Dendritic cell treated with granulocyte-macrophage colony-stimulating factor and Interleukin-4, amounts not matched to agents 40 ng/mL and 50 ng/mL, for 4 days (primary cell): ENCODE data around the gene RFX7.

ENCODE experiments used
- H3K27ac Mint-ChIP-seq: one replicate; pipeline ENCODE4 v1.8.0; 2022; ENCODE audit warnings: mild to moderate bottlenecking, mixed read lengths
- H3K27me3 Mint-ChIP-seq: one replicate; pipeline ENCODE4 v1.8.0; 2022; ENCODE audit warnings: mild to moderate bottlenecking, mixed read lengths
- H3K36me3 Mint-ChIP-seq: one replicate; pipeline ENCODE4 v1.8.0; 2022; ENCODE audit warnings: low read depth, mixed read lengths
- H3K4me1 Mint-ChIP-seq: one replicate; pipeline ENCODE4 v1.8.0; 2022; ENCODE audit warnings: low read depth, mixed read lengths
- H3K4me3 Mint-ChIP-seq: one replicate; pipeline ENCODE4 v1.8.0; 2022; ENCODE audit warnings: mild to moderate bottlenecking, moderate library complexity, mixed read lengths
- H3K9me3 Mint-ChIP-seq: one replicate; pipeline ENCODE4 v1.8.0; 2022; ENCODE audit warnings: mixed read lengths
- intact Hi-C: fragments of 100-400 bp; cut with micrococcal nuclease; formaldehyde crosslinking; loops from one replicate; pipeline ENCODE4 v1.15.0; 2022

RFX7 gene

GRCh38 chr15:56052395-56053045, 191.2 kb downstream of the RFX7 start:
- H3K27me3 Mint-ChIP-seq, result peaks cover 1% of the 10 kb centered on the region
- no peaks in the 10 kb centered on the region for H3K36me3 Mint-ChIP-seq
- intact Hi-C loops, result no loop called here
- H3K4me1 Mint-ChIP-seq, result no peaks in the 10 kb centered on the region
- H3K9me3 Mint-ChIP-seq, result no peaks in the 10 kb centered on the region
- no peak overlapping the region for H3K4me3 Mint-ChIP-seq
- H3K27ac Mint-ChIP-seq, result no peak overlapping the region

DNA sequence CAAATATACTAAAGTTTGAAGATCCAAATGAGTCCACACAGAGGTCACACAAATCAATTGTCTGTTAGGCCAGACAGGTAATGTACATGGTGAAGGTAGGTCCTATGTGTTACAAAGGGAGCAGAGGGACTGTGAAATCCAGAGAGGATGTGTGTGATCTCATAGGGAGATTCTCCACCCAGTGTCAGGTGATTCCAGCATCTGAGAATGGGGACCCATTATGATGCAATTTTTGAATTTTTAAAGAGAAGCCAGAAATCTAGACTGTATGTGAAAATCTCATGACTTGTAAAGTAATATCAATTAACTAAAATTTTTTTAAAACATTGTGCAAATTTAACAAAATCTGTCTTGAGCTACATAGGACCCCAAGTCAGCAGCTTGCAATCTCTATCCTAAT, 192.0 kb downstream of the RFX7 start:
- H3K4me3 Mint-ChIP-seq, result no peak overlapping the region
- intact Hi-C loops, result no loop called here
- no peaks in the 10 kb centered on the region for H3K4me1 Mint-ChIP-seq
- H3K9me3 Mint-ChIP-seq, result no peaks in the 10 kb centered on the region
- no peak overlapping the region for H3K27ac Mint-ChIP-seq
- peaks cover 1% of the 10 kb centered on the region for H3K27me3 Mint-ChIP-seq
- H3K36me3 Mint-ChIP-seq, result no peaks in the 10 kb centered on the region

GRCh38 chr15:56049577-56049976, 194.1 kb downstream of the RFX7 start:
- H3K27me3 Mint-ChIP-seq, result peaks cover 1% of the 10 kb centered on the region
- no peak overlapping the region for H3K4me3 Mint-ChIP-seq
- H3K4me1 Mint-ChIP-seq, result no peaks in the 10 kb centered on the region
- intact Hi-C loops, result no loop called here
- H3K9me3 Mint-ChIP-seq, result no peaks in the 10 kb centered on the region
- no peaks in the 10 kb centered on the region for H3K36me3 Mint-ChIP-seq
- no peak overlapping the region for H3K27ac Mint-ChIP-seq

GRCh38 chr15:56047354-56047753, 196.3 kb downstream of the RFX7 start:
- intact Hi-C loops, result no loop called here
- Mint-ChIP-seq H3K4me1 (no peaks in the 10 kb centered on the region), H3K4me3 (no peak overlapping the region), H3K9me3 (no peaks in the 10 kb centered on the region), H3K36me3 (no peaks in the 10 kb centered on the region), H3K27me3 (peaks cover 1% of the 10 kb centered on the region), H3K27ac (no peak overlapping the region)

GRCh38 chr15:56045068-56045748, 198.5 kb downstream of the RFX7 start:
- no peak overlapping the region for H3K4me3 Mint-ChIP-seq
- no peaks in the 10 kb centered on the region for H3K36me3 Mint-ChIP-seq

GRCh38 chr15:56042982-56043980, 200.4 kb downstream of the RFX7 start:
- H3K27ac Mint-ChIP-seq, result no peak overlapping the region
- no peaks in the 10 kb centered on the region for H3K4me1 Mint-ChIP-seq
- no peak overlapping the region for H3K4me3 Mint-ChIP-seq
- H3K9me3 Mint-ChIP-seq, result no peaks in the 10 kb centered on the region
- intact Hi-C loops, result no loop called here
- no peaks in the 10 kb centered on the region for H3K36me3 Mint-ChIP-seq
- H3K27me3 Mint-ChIP-seq, result no peaks in the 10 kb centered on the region

More at GRCh38 chr15:56045068-56045748, 198.5 kb downstream of the RFX7 start:
- Mint-ChIP-seq H3K27me3 (peaks cover 1% of the 10 kb centered on the region), H3K27ac (no peak overlapping the region), H3K4me1 (no peaks in the 10 kb centered on the region), H3K9me3 (no peaks in the 10 kb centered on the region)
- intact Hi-C loops, result no loop called here

GRCh38 chr15:56042498-56042897, 201.2 kb downstream of the RFX7 start:
- H3K36me3 Mint-ChIP-seq, result no peaks in the 10 kb centered on the region
- H3K4me1 Mint-ChIP-seq, result no peaks in the 10 kb centered on the region
- no peaks in the 10 kb centered on the region for H3K27me3 Mint-ChIP-seq
- H3K27ac Mint-ChIP-seq, result no peak overlapping the region
- H3K9me3 Mint-ChIP-seq, result no peaks in the 10 kb centered on the region
- no peak overlapping the region for H3K4me3 Mint-ChIP-seq
- intact Hi-C loops, result no loop called here

- H3K4me3 Mint-ChIP-seq, result no peak overlapping the region
- H3K27me3 Mint-ChIP-seq, result no peaks in the 10 kb centered on the region
- no peak overlapping the region for H3K27ac Mint-ChIP-seq
- H3K36me3 Mint-ChIP-seq, result no peaks in the 10 kb centered on the region
- intact Hi-C loops, result no loop called here
- no peaks in the 10 kb centered on the region for H3K9me3 Mint-ChIP-seq
- no peaks in the 10 kb centered on the region for H3K4me1 Mint-ChIP-seq
Measured at GRCh38 chr15:56042031-56042430, 201.6 kb downstream of the RFX7 start.

GRCh38 chr15:56040081-56041035, 203.3 kb downstream of the RFX7 start:
- no peaks in the 10 kb centered on the region for H3K27me3 Mint-ChIP-seq
- H3K27ac Mint-ChIP-seq, result no peak overlapping the region
- intact Hi-C loops, result no loop called here
- no peaks in the 10 kb centered on the region for H3K36me3 Mint-ChIP-seq
- H3K9me3 Mint-ChIP-seq, result no peaks in the 10 kb centered on the region
- H3K4me1 Mint-ChIP-seq, result no peaks in the 10 kb centered on the region
- no peak overlapping the region for H3K4me3 Mint-ChIP-seq

DNA sequence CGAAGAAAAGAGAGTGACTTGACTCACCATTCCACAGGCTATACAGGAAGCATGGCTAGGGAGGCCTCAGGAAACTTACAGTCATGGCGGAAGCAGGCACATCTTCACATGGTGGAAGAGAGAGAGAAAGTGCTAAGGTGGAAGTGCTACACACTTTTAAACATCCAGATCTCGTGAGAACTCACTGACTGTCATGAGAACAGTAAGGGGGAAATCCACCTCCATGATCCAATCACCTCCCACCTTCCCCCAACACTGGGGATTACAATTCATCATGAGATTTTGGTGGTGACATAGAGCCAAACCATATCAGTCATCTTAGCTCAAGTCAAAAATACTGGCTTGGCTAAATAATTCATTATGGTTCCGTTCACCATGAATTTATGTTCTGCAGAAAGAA, 205.0 kb downstream of the RFX7 start:
- no peaks in the 10 kb centered on the region for H3K27me3 Mint-ChIP-seq
- intact Hi-C loops, result no loop called here
- no peaks in the 10 kb centered on the region for H3K4me1 Mint-ChIP-seq
- H3K27ac Mint-ChIP-seq, result no peak overlapping the region
- no peaks in the 10 kb centered on the region for H3K9me3 Mint-ChIP-seq
- H3K4me3 Mint-ChIP-seq, result no peak overlapping the region
- H3K36me3 Mint-ChIP-seq, result no peaks in the 10 kb centered on the region

- H3K4me3 Mint-ChIP-seq, result no peak overlapping the region
- no peaks in the 10 kb centered on the region for H3K36me3 Mint-ChIP-seq
- H3K4me1 Mint-ChIP-seq, result no peaks in the 10 kb centered on the region
- intact Hi-C loops, result no loop called here
- H3K9me3 Mint-ChIP-seq, result no peaks in the 10 kb centered on the region
- no peaks in the 10 kb centered on the region for H3K27me3 Mint-ChIP-seq
- no peak overlapping the region for H3K27ac Mint-ChIP-seq
Measured at GRCh38 chr15:56038015-56038414, 205.7 kb downstream of the RFX7 start.
